LNCaP clone FGC (cell line): ENCODE results near the gene TTC39C.

Experiments
- DNase-seq: peaks from one replicate; pipeline ENCODE4 v3.0.0-alpha.2; 2011; ENCODE audit warnings: low read depth
- H3K4me3 ChIP-seq: 2 replicates; pipeline ENCODE4 v1.5.1; 2011; ENCODE audit warnings: mild to moderate bottlenecking, low read depth, low read length, control low read depth
- TF ChIP-seq, protein P1 (sequence below): IDR thresholded peaks from 2 replicates; pipeline ENCODE4 v1.5.1; 2012; ENCODE audit warnings: mild to moderate bottlenecking; ENCODE audit not compliant: control insufficient read depth, insufficient read depth; ENCODE audit errors: extremely low read depth

The TTC39C gene

DNA sequence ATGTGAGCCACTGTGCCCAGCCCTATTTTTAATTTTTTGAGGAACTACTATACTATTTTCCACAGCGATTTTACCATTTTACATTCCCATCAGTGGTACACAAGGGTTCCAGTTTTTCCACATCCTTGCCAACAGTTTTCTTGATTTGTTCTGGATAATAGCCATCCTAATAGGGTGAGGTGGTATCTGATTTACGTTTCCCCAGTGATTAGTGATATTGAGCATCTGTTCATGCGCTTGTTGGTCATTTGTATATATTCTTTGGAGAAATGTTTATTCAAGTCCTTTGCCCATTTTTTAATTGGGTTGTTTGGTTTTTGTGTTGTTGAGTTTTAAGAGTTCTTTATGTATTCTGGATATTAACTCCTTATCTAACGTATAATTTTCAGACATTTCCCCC is 20.8 kb downstream of the TTC39C start:
- DNase-seq = no peak
- no peak overlapping the region for H3K4me3 ChIP-seq
- TF ChIP-seq, protein P1, sequence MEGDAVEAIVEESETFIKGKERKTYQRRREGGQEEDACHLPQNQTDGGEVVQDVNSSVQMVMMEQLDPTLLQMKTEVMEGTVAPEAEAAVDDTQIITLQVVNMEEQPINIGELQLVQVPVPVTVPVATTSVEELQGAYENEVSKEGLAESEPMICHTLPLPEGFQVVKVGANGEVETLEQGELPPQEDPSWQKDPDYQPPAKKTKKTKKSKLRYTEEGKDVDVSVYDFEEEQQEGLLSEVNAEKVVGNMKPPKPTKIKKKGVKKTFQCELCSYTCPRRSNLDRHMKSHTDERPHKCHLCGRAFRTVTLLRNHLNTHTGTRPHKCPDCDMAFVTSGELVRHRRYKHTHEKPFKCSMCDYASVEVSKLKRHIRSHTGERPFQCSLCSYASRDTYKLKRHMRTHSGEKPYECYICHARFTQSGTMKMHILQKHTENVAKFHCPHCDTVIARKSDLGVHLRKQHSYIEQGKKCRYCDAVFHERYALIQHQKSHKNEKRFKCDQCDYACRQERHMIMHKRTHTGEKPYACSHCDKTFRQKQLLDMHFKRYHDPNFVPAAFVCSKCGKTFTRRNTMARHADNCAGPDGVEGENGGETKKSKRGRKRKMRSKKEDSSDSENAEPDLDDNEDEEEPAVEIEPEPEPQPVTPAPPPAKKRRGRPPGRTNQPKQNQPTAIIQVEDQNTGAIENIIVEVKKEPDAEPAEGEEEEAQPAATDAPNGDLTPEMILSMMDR = no peak

DNA sequence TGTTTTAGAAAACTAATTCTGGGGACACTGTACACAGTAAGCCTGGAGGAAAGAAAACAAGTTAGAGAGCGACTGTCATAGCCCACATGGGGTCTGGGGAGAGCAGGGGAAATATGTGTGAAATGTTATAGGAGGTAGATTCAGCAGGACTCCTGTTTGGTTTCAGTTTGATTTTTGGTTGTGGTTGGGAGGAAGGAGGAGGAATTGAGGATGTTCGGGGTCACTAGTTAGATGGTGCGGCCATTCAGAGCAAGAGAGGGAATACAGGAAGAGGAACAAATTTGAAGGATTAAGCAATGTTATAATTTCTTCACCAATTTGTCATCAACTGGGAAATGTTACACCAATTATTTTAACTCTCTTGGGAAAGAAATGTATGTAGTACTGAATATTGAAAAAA is 25.1 kb downstream of the TTC39C start:
- no peak for DNase-seq
- TF ChIP-seq, protein P1 = no peak
- no peak overlapping the region for H3K4me3 ChIP-seq

DNA sequence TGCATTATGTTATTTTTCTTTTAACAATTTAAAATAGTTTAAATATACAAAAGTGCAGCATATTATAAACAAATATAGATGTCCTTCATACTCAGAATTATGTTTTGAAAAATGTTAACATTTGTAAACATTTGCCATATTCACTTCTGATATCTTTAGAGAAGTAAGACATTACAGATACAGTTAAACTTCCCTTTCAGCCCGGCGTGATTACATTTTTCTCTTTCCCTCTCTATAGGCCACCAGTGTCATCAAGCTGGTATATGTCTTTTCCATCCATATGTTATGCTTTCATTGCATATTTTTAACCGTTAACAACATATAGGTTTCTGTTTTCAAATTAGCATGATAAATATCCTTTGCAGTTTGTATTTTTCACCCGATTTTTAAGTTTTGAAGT is 27.1 kb downstream of the TTC39C start:
- H3K4me3 ChIP-seq = no peak overlapping the region
- no peak for DNase-seq
- TF ChIP-seq, protein P1 = no peak

DNA sequence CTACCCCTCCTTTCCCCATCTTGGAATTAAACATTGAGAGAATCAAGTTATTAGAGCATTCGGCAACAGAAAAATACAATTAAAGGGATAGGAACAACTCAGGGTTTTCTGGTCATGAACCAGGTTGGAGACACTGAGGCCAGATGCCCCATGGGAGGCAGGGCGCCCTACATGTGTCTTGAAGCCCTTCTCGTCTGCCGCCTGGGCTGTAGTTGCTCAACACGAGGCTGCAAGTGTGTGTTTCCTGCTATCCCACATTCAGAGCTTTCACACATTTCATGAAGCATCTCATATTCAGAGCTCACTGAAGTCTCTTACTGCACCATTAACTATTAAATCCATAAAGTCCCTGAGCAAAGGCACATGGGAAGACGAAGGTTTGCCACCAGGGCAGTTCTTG is 28.8 kb downstream of the TTC39C start:
- TF ChIP-seq, protein P1 = no peak
- no peak for DNase-seq
- no peak overlapping the region for H3K4me3 ChIP-seq

DNA sequence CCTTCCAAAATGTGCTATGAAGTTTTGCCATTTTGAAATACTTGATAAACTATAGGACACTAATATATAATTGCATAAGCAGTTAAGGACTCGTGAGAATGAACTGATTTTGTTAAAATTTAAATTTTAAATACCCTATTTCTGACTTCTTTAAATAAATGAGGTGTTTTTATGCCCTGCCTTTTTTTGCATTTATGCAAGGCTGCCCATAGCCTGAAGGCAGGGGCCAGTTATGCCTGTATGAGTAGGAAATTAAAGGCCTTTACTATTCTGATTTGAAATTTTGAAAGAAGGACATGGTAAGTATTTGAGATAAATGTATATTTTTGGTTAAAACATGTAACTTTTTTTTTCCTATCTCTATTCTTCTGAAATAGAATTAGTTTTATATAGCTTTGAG is 33.7 kb downstream of the TTC39C start:
- H3K4me3 ChIP-seq = no peak overlapping the region; the same call in 1 of the 2 replicates
- TF ChIP-seq, protein P1 = no peak
- DNase-seq = no peak

DNA sequence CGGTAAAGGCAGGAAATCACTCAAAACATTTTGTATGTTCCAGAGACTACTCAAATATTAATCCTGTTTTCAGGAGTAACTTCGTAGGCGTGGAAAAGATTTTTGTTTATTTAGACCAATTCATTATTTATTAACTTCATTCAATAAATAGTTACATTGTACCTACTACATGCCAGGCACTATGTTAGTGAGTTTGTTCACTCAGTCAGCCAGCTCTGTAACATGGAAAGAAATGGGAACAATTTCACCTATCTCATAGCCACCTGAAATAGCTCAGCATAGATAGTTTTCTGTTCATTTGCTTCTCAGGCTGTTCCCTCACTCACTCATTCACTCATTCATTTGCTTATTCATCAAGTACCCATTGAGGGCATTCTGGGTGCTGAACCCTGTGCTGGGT is 34.6 kb downstream of the TTC39C start:
- TF ChIP-seq, protein P1 = no peak
- DNase-seq = no peak
- no peak overlapping the region for H3K4me3 ChIP-seq
